HepG2 (cell line): Measurements from ENCODE around the gene SKI. TPM values are rescaled to one million over a fixed set of nuclear protein-coding genes. Genes with fewer than 3 reads are reported as not detected.

ENCODE experiments used
- EEA1 ChIP-seq: sonication (generic); formaldehyde crosslinking; IDR thresholded peaks from 2 replicates; pipeline ENCODE4 v1.5.1; 2020; ENCODE audit warnings: mild to moderate bottlenecking, missing genetic modification reagents, borderline replicate concordance
- MEF2D ChIP-seq: sonication (generic); formaldehyde crosslinking; IDR thresholded peaks from 2 replicates; pipeline ENCODE4 v1.5.1; 2020; ENCODE audit warnings: mild to moderate bottlenecking, missing genetic modification reagents
- NCOA5 ChIP-seq: sonication (generic); formaldehyde crosslinking; IDR thresholded peaks from 2 replicates; pipeline ENCODE4 v1.4.0; 2020; ENCODE audit warnings: missing genetic modification reagents
- SALL1 ChIP-seq: sonication (generic); formaldehyde crosslinking; IDR thresholded peaks from 2 replicates; pipeline ENCODE4 v1.8.0; 2022; ENCODE audit warnings: mild to moderate bottlenecking, missing genetic modification reagents
- SIX1 ChIP-seq: sonication (generic); formaldehyde crosslinking; IDR thresholded peaks from 2 replicates; pipeline ENCODE4 v1.4.0; 2020; ENCODE audit warnings: missing genetic modification reagents, borderline replicate concordance
- SIX4 ChIP-seq: sonication (generic); formaldehyde crosslinking; IDR thresholded peaks from 2 replicates; pipeline ENCODE4 v1.4.0; 2020; ENCODE audit warnings: missing genetic modification reagents
- SNAPC2 ChIP-seq: sonication (generic); formaldehyde crosslinking; IDR thresholded peaks from 2 replicates; pipeline ENCODE4 v1.8.1; 2022; ENCODE audit warnings: mild to moderate bottlenecking, missing genetic modification reagents
- SOX6 ChIP-seq, 2 experiments: fragments of 450-650 bp in 1 of 2; sonication (generic) in 1 of 2; formaldehyde crosslinking in 1 of 2; IDR thresholded peaks; 2 replicates each; pipeline versions ENCODE4 v1.4.0 to v1.6.1; 2017 to 2020; ENCODE audit warnings: antibody characterized with exemption in 1 of 2, mild to moderate bottlenecking in 1 of 2, missing genetic modification reagents in 1 of 2
- ZFYVE20 ChIP-seq: sonication (generic); formaldehyde crosslinking; IDR thresholded peaks from 2 replicates; pipeline ENCODE4 v1.8.0; 2023; ENCODE audit warnings: low read depth, mild to moderate bottlenecking, moderate library complexity, missing genetic modification reagents, borderline replicate concordance
- ZNF256 ChIP-seq: sonication (generic); formaldehyde crosslinking; conservative IDR thresholded peaks from 2 replicates; pipeline ENCODE4 v1.4.0; 2020; ENCODE audit warnings: missing genetic modification reagents
- ZNF501 ChIP-seq: sonication (generic); formaldehyde crosslinking; IDR thresholded peaks from 2 replicates; pipeline ENCODE4 v1.5.1; 2020; ENCODE audit warnings: mild to moderate bottlenecking, moderate library complexity, missing genetic modification reagents
- ZNF549 ChIP-seq: sonication (generic); formaldehyde crosslinking; IDR thresholded peaks from 2 replicates; pipeline ENCODE4 v1.5.0; 2020; ENCODE audit warnings: missing genetic modification reagents
- ZNF737 ChIP-seq: sonication (generic); formaldehyde crosslinking; IDR thresholded peaks from 2 replicates; pipeline ENCODE4 v1.5.0; 2020; ENCODE audit warnings: missing genetic modification reagents, mild to moderate bottlenecking, borderline replicate concordance
- ZNF749 ChIP-seq: sonication (generic); formaldehyde crosslinking; IDR thresholded peaks from 2 replicates; pipeline ENCODE4 v1.8.0; 2022; ENCODE audit warnings: mild to moderate bottlenecking, missing genetic modification reagents, moderate library complexity, borderline replicate concordance
- polyA plus RNA-seq, 8 experiments: library from polyadenylated mRNA; depleted of rRNA in 3 of 8; stranded (reverse) in 7 of 8; unstranded in 1 of 8; fragments of >200 nt; fragmentation: Illumina TruSeq in 4 of 8; extraction: Trizol in 4 of 8; gene quantifications; 2 replicates each; pipeline versions ENCODE4 v1.2.1 to v1.2.3, GENCODE V29; 2011 to 2016; ENCODE audit warnings: low read depth in 4 of 8, missing spikeins in 1 of 8, mixed read lengths in 1 of 8; ENCODE audit not compliant: insufficient read depth in 1 of 8
- total RNA-seq, 5 experiments: library from RNA; depleted of rRNA; stranded (reverse); fragments of >200 nt; fragmentation: Illumina TruSeq; extraction: Trizol; gene quantifications; 2 replicates each; pipeline ENCODE4 v1.2.3, GENCODE V29; 2016; ENCODE audit warnings: low read depth in 1 of 5
- TF ChIP-seq, protein P1 (sequence below): sonication (generic); formaldehyde crosslinking; IDR thresholded peaks from 2 replicates; pipeline ENCODE4 v1.9.0; 2021; ENCODE audit warnings: mild to moderate bottlenecking, missing genetic modification reagents
- TF ChIP-seq, protein P2 (sequence below): sonication (generic); formaldehyde crosslinking; IDR thresholded peaks from 2 replicates; pipeline ENCODE4 v1.5.0; 2020; ENCODE audit warnings: missing genetic modification reagents
- TF ChIP-seq, protein P3 (sequence below): IDR thresholded peaks from 2 replicates; pipeline ENCODE4 v1.6.1; 2016; ENCODE audit warnings: mild to moderate bottlenecking
- TF ChIP-seq, protein P4 (sequence below): sonication (generic); formaldehyde crosslinking; IDR thresholded peaks from 2 replicates; pipeline ENCODE4 v1.8.1; 2023; ENCODE audit warnings: missing genetic modification reagents, mild to moderate bottlenecking, borderline replicate concordance
- TF ChIP-seq, protein P5 (sequence below): sonication (generic); formaldehyde crosslinking; IDR thresholded peaks from 2 replicates; pipeline ENCODE4 v1.5.1; 2020; ENCODE audit warnings: mild to moderate bottlenecking, missing genetic modification reagents, borderline replicate concordance

Gene SKI
- total and polyA plus RNA-seq, 2 of the 13 experiments (the other 11 are each of a cell fraction or from before 2014, with no cell fraction given) = 4.7 to 6.9 TPM

DNA sequence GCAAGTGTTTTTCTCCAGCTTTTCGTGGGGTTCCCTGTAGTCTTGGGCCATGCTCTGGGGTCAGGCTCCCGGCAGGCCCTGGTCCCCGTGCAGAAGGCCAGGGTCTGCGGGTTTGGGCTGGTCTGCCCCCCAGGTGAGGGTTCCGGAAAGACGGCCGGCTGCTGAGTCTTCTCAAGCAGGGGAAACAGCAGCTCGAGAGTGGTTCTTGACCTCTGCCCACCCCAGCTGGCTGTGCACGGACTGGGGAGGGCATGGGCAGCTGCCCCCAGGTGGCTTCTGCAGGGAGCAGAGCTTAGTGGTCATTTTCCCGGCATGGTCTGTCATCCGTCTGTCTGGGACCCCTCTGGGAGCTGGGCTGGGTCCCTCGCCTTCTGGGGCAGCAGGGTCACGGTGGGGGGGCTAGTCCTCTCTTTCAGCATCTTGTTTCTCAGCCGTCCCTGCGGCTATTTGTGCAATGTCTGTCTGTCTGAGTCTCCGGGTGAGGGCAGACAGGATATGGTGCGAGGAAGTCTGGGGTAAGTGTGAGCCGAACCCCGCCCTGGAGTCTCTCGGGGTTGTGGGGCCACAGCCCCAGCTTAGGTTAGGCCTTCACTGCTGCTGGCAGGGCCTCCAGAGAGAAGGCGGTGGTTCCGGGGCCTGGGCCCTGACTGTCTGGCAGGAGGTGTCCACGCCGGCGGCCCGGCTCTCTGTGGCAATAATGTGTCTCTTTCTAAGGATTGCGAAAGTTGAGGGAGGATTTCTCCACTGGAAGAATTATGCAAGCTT is 6.1 kb downstream of the SKI start (continued):
- TF ChIP-seq, protein P1, sequence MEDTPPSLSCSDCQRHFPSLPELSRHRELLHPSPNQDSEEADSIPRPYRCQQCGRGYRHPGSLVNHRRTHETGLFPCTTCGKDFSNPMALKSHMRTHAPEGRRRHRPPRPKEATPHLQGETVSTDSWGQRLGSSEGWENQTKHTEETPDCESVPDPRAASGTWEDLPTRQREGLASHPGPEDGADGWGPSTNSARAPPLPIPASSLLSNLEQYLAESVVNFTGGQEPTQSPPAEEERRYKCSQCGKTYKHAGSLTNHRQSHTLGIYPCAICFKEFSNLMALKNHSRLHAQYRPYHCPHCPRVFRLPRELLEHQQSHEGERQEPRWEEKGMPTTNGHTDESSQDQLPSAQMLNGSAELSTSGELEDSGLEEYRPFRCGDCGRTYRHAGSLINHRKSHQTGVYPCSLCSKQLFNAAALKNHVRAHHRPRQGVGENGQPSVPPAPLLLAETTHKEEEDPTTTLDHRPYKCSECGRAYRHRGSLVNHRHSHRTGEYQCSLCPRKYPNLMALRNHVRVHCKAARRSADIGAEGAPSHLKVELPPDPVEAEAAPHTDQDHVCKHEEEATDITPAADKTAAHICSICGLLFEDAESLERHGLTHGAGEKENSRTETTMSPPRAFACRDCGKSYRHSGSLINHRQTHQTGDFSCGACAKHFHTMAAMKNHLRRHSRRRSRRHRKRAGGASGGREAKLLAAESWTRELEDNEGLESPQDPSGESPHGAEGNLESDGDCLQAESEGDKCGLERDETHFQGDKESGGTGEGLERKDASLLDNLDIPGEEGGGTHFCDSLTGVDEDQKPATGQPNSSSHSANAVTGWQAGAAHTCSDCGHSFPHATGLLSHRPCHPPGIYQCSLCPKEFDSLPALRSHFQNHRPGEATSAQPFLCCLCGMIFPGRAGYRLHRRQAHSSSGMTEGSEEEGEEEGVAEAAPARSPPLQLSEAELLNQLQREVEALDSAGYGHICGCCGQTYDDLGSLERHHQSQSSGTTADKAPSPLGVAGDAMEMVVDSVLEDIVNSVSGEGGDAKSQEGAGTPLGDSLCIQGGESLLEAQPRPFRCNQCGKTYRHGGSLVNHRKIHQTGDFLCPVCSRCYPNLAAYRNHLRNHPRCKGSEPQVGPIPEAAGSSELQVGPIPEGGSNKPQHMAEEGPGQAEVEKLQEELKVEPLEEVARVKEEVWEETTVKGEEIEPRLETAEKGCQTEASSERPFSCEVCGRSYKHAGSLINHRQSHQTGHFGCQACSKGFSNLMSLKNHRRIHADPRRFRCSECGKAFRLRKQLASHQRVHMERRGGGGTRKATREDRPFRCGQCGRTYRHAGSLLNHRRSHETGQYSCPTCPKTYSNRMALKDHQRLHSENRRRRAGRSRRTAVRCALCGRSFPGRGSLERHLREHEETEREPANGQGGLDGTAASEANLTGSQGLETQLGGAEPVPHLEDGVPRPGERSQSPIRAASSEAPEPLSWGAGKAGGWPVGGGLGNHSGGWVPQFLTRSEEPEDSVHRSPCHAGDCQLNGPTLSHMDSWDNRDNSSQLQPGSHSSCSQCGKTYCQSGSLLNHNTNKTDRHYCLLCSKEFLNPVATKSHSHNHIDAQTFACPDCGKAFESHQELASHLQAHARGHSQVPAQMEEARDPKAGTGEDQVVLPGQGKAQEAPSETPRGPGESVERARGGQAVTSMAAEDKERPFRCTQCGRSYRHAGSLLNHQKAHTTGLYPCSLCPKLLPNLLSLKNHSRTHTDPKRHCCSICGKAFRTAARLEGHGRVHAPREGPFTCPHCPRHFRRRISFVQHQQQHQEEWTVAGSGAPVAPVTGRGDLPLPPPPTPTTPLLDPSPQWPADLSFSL (CRISPR knock-in tag) = no peak
- TF ChIP-seq MEF2D (CRISPR knock-in tag) = no peak
- TF ChIP-seq, protein P2, sequence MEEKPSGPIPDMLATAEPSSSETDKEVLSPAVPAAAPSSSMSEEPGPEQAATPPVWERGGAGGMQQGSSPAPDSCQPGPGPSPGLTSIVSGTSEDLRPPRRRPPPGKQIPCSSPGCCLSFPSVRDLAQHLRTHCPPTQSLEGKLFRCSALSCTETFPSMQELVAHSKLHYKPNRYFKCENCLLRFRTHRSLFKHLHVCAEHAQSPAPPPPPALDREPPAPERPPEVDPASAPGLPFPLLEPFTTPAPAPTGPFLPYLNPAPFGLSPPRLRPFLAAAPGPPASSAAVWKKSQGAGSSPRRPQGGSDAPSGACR = peak; percentile 74; the same call in 1 of the 2 replicates
- no peak for TF ChIP-seq ZNF549 (CRISPR knock-in tag)
- TF ChIP-seq, protein P3, sequence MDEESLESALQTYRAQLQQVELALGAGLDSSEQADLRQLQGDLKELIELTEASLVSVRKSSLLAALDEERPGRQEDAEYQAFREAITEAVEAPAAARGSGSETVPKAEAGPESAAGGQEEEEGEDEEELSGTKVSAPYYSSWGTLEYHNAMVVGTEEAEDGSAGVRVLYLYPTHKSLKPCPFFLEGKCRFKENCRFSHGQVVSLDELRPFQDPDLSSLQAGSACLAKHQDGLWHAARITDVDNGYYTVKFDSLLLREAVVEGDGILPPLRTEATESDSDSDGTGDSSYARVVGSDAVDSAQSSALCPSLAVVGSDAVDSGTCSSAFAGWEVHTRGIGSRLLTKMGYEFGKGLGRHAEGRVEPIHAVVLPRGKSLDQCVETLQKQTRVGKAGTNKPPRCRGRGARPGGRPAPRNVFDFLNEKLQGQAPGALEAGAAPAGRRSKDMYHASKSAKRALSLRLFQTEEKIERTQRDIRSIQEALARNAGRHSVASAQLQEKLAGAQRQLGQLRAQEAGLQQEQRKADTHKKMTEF (CRISPR knock-in tag) = peak; percentile 88
- TF ChIP-seq, protein P4, sequence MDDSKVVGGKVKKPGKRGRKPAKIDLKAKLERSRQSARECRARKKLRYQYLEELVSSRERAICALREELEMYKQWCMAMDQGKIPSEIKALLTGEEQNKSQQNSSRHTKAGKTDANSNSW (CRISPR knock-in tag) = no peak
- TF ChIP-seq EEA1 (CRISPR knock-in tag) = no peak
- TF ChIP-seq, protein P5, sequence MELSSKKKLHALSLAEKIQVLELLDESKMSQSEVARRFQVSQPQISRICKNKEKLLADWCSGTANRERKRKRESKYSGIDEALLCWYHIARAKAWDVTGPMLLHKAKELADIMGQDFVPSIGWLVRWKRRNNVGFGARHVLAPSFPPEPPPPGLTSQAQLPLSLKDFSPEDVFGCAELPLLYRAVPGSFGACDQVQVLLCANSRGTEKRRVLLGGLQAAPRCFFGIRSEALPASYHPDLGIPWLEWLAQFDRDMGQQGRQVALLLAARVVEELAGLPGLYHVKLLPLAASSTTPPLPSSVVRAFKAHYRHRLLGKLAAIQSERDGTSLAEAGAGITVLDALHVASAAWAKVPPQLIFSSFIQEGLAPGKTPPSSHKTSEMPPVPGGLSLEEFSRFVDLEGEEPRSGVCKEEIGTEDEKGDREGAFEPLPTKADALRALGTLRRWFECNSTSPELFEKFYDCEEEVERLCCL = no peak
- no peak for TF ChIP-seq SIX4 (CRISPR knock-in tag)
- 0 out of 2 replicates have a peak, but pooled peaks have one; percentile 27 for TF ChIP-seq ZNF749 (CRISPR knock-in tag)
- peak; percentile 80 for TF ChIP-seq SALL1
- no peak for TF ChIP-seq NCOA5 (CRISPR knock-in tag)
- TF ChIP-seq ZNF501 (CRISPR knock-in tag) = peak; percentile 58; the same call in 1 of the 2 replicates
- no peak for TF ChIP-seq ZNF737
- no peak for TF ChIP-seq SNAPC2 (CRISPR knock-in tag)
- no peak for TF ChIP-seq ZFYVE20 (CRISPR knock-in tag)
- no peak for TF ChIP-seq SOX6 (IDR thresholded peaks at IDR 0.05)
- TF ChIP-seq SOX6 (CRISPR knock-in tag; IDR thresholded peaks at IDR 0.05) = peak; percentile 94
- TF ChIP-seq ZNF256 (CRISPR knock-in tag) = no peak
- peak; percentile 39; the same call in 1 of the 2 replicates for TF ChIP-seq SIX1 (CRISPR knock-in tag)
